Parathyroid adenoma (tissue), 2 donors: ENCODE data around the gene CER1.

Source experiments
- H2AFZ ChIP-seq: fragments of 300-600 bp; sonication (generic); one replicate; pipeline ENCODE4 v1.7.0; 2017; ENCODE audit warnings: antibody characterized with exemption, mild to moderate bottlenecking
- H3K27ac ChIP-seq: fragments of 300-600 bp; sonication (generic); one replicate; pipeline ENCODE4 v1.7.0; 2017
- H3K27me3 ChIP-seq: fragments of 300-600 bp; sonication (generic); one replicate; pipeline ENCODE4 v1.7.0; 2017; ENCODE audit warnings: low read length; ENCODE audit not compliant: control insufficient read depth, insufficient read depth
- H3K36me3 ChIP-seq: fragments of 300-600 bp; sonication (generic); one replicate; pipeline ENCODE4 v1.7.0; 2017; ENCODE audit warnings: low read length; ENCODE audit not compliant: control insufficient read depth, insufficient read depth
- H3K4me1 ChIP-seq: fragments of 300-600 bp; sonication (generic); one replicate; pipeline ENCODE4 v1.7.0; 2017; ENCODE audit warnings: control low read depth
- H3K4me2 ChIP-seq: fragments of 300-600 bp; sonication (generic); one replicate; pipeline ENCODE4 v1.7.0; 2017; ENCODE audit warnings: low read length
- H3K4me3 ChIP-seq: fragments of 300-600 bp; sonication (generic); one replicate; pipeline ENCODE4 v1.7.0; 2017; ENCODE audit warnings: low read depth, low read length
- H3K79me2 ChIP-seq: fragments of 300-600 bp; sonication (generic); one replicate; pipeline ENCODE4 v1.7.0; 2017; ENCODE audit warnings: control low read depth
- H3K9ac ChIP-seq: fragments of 300-600 bp; sonication (generic); one replicate; pipeline ENCODE4 v1.7.0; 2017; ENCODE audit warnings: mild to moderate bottlenecking
- H3K9me3 ChIP-seq: fragments of 300-600 bp; sonication (generic); one replicate; pipeline ENCODE4 v1.7.0; 2017; ENCODE audit warnings: low read length; ENCODE audit not compliant: control insufficient read depth
- TF ChIP-seq, protein P1 (sequence below): fragments of 300-600 bp; sonication (generic); IDR thresholded peaks from one replicate; pipeline ENCODE4 v1.7.0; 2017; ENCODE audit warnings: antibody characterized with exemption, mild to moderate bottlenecking
- donor health status: primary hyperparathyroidism.

The CER1 gene

DNA sequence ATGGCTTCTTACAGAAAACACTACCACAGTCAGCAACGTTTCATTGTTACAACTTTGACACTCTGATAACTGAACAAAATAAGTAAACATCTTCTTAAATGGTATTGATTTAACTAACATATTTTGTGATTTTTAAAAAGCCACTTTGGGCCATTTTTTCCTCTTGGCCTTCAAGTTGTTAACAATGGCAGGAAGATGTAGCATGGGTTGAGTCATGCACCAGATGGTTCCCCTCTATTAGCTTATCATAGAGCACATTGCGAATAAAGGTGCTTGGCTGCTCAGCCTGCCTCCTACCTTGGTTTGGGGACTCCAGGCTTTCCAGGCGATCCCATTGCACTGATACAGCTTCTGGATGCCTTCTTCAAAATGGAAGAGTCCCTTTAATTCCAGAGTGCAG is 24.1 kb upstream of the CER1 start:
- Histone ChIP-seq H3K9me3 (no peaks in the 10 kb centered on the region), H3K27ac (no peak overlapping the region), H2AFZ (no peak overlapping the region), H3K79me2 (no peaks in the 10 kb centered on the region), H3K27me3 (no peaks in the 10 kb centered on the region), H3K4me3 (no peak overlapping the region), H3K4me2 (no peak overlapping the region), H3K4me1 (no peaks in the 10 kb centered on the region), H3K9ac (no peak overlapping the region), H3K36me3 (no peaks in the 10 kb centered on the region)
- TF ChIP-seq, protein P1, sequence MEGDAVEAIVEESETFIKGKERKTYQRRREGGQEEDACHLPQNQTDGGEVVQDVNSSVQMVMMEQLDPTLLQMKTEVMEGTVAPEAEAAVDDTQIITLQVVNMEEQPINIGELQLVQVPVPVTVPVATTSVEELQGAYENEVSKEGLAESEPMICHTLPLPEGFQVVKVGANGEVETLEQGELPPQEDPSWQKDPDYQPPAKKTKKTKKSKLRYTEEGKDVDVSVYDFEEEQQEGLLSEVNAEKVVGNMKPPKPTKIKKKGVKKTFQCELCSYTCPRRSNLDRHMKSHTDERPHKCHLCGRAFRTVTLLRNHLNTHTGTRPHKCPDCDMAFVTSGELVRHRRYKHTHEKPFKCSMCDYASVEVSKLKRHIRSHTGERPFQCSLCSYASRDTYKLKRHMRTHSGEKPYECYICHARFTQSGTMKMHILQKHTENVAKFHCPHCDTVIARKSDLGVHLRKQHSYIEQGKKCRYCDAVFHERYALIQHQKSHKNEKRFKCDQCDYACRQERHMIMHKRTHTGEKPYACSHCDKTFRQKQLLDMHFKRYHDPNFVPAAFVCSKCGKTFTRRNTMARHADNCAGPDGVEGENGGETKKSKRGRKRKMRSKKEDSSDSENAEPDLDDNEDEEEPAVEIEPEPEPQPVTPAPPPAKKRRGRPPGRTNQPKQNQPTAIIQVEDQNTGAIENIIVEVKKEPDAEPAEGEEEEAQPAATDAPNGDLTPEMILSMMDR, result no peak

- H3K4me3 ChIP-seq, result no peak overlapping the region
- H3K27me3 ChIP-seq, result no peaks in the 10 kb centered on the region
- H3K36me3 ChIP-seq, result no peaks in the 10 kb centered on the region
- H3K4me1 ChIP-seq, result no peaks in the 10 kb centered on the region
- no peak overlapping the region for H3K9ac ChIP-seq
- H3K79me2 ChIP-seq, result no peaks in the 10 kb centered on the region
- no peak overlapping the region for H3K27ac ChIP-seq
- H3K4me2 ChIP-seq, result no peak overlapping the region
- H3K9me3 ChIP-seq, result no peaks in the 10 kb centered on the region
- TF ChIP-seq, protein P1, result no peak
- H2AFZ ChIP-seq, result no peak overlapping the region
Measured at GRCh38 chr9:14744768-14745167, 22.2 kb upstream of the CER1 start.

GRCh38 chr9:14741369-14741768 is 18.8 kb upstream of the CER1 start:
- Histone ChIP-seq H3K4me3 (no peak overlapping the region), H3K9ac (no peak overlapping the region), H3K36me3 (no peaks in the 10 kb centered on the region), H3K27ac (no peak overlapping the region), H3K79me2 (no peaks in the 10 kb centered on the region), H3K27me3 (no peaks in the 10 kb centered on the region), H2AFZ (no peak overlapping the region), H3K4me1 (no peaks in the 10 kb centered on the region), H3K9me3 (no peaks in the 10 kb centered on the region), H3K4me2 (no peak overlapping the region)
- TF ChIP-seq, protein P1, result no peak

GRCh38 chr9:14733133-14733532 is 10.6 kb upstream of the CER1 start:
- Histone ChIP-seq H3K4me3 (no peak overlapping the region), H3K4me2 (no peak overlapping the region), H3K9me3 (no peaks in the 10 kb centered on the region), H3K36me3 (no peaks in the 10 kb centered on the region), H3K27ac (no peak overlapping the region), H2AFZ (no peak overlapping the region), H3K27me3 (no peaks in the 10 kb centered on the region), H3K9ac (no peak overlapping the region), H3K4me1 (no peaks in the 10 kb centered on the region), H3K79me2 (no peaks in the 10 kb centered on the region)
- TF ChIP-seq, protein P1, result no peak

GRCh38 chr9:14731294-14731981 is 8.9 kb upstream of the CER1 start:
- H3K27ac ChIP-seq, result no peak overlapping the region
- no peaks in the 10 kb centered on the region for H3K79me2 ChIP-seq
- H3K4me2 ChIP-seq, result no peak overlapping the region
- no peak overlapping the region for H2AFZ ChIP-seq
- H3K4me3 ChIP-seq, result no peak overlapping the region
- TF ChIP-seq, protein P1, result no peak
- no peaks in the 10 kb centered on the region for H3K4me1 ChIP-seq
- no peaks in the 10 kb centered on the region for H3K9me3 ChIP-seq
- H3K9ac ChIP-seq, result no peak overlapping the region
- H3K27me3 ChIP-seq, result no peaks in the 10 kb centered on the region
- H3K36me3 ChIP-seq, result no peaks in the 10 kb centered on the region
